Measurements from ENCODE around the gene SBF2.
"Not testable (repeated sequence)": the region's sequence is repeated elsewhere in the genome, so short reads cannot be mapped to it uniquely, and the experiment has no call there.

The SBF2 gene

DNA sequence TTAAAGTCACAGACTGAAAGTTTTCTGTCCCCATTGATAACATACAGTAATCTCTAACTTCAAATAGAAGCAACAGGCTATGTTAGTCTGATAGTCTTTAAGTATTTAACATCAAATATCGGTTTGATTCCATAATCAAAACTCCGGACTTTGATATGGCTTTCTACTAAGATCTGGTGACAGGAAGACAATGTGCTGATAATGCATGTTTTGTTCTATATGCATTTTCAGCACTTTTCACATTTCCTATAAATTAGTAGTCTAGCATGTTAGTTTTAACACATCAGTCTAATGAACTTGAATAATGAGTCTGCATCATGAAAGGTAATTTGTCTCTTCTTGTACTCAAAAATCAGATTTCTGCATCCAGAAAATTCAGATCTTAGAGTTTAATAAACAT is 252.7 kb downstream of the SBF2 start:
- no peaks in the 10 kb centered on the region for H3K27me3 ChIP-seq (replicated peaks; ENCODE audit: control insufficient read depth, insufficient read depth, low read length)
- peaks cover 15% of the 10 kb centered on the region for H3K9me3 ChIP-seq (ENCODE audit: control insufficient read depth, low read length)
- H3K36me3 ChIP-seq (ENCODE audit: control insufficient read depth, insufficient read depth, low read length, severe bottlenecking), result no peaks in the 10 kb centered on the region
- no peak overlapping the region for H3K9ac ChIP-seq (ENCODE audit: low read length)
- peaks cover 39% of the 10 kb centered on the region for H3K4me1 ChIP-seq (ENCODE audit: control insufficient read depth, insufficient read depth, low read length)
- no peak for DNase-seq (ENCODE audit: low read depth)
- no peak overlapping the region for H3K4me3 ChIP-seq (ENCODE audit: low read length)

DNA sequence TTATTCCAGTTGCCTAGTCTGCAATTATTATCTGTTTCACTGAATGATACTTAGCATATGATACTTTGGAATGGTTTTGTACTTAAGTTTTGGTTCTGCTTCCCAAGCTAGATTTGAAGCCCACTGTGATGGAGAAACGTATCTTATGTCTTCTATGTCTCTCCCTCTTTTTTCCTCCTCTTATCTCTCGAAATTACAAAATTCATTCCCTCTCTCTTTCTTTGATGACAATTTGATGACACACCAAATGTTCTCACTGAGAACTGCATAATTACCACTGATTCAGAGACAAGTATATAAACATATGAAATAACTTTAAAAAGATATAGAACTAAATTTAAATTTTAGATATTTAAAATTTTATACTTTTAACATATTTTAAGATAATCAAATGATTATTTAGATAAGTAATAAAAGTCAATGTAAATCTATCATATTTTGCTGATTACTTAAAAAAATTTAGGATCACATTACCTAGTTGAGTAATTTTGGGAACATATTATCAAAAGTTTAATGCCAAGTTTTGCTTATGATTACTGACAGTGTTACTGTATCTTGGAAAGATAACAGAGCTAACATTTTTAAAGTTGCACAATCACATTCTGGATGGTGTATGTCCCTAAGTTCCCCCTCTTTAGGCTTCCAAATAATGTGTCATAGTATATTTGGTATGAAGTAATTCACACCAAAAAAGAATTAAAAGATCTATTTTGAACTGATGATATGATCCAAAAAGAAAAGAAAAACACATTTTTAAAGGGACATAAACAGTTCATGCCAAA is 255.3 kb downstream of the SBF2 start:
- H3K9ac ChIP-seq (ENCODE audit: low read length), result peak overlapping the region; percentile 75
- peak overlapping the region; percentile 9 for H3K4me3 ChIP-seq (ENCODE audit: low read length)
- H3K27me3 ChIP-seq (replicated peaks; ENCODE audit: control insufficient read depth, insufficient read depth, low read length), result no peaks in the 10 kb centered on the region
- no peaks in the 10 kb centered on the region for H3K36me3 ChIP-seq (ENCODE audit: control insufficient read depth, insufficient read depth, low read length, severe bottlenecking)
- no peaks in the 10 kb centered on the region for H3K9me3 ChIP-seq (ENCODE audit: control insufficient read depth, low read length)
- H3K4me1 ChIP-seq (ENCODE audit: control insufficient read depth, insufficient read depth, low read length), result peaks cover 46% of the 10 kb centered on the region
- peak; percentile 66 for DNase-seq (ENCODE audit: low read depth)

DNA sequence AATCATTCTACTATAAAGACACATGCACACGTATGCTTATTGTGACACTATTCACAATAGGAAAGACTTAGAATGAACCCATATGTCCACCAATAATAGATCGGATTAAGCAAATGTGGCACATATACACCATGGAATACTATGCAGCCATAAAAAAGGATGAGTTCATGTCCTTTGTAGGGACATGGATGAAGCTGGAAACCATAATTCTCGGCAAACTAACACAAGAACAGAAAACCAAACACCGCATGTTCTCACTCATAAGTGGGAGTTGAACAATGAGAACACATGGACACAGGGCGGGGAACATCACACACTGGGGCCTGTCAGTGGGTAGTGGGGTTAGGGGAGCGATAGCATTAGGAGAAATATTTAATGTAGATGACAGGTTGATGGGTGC is 258.1 kb downstream of the SBF2 start:
- not testable (repeated sequence) for H3K36me3 ChIP-seq (ENCODE audit: control insufficient read depth, insufficient read depth, low read length, severe bottlenecking); DNase-seq (ENCODE audit: low read depth); H3K4me3 ChIP-seq (ENCODE audit: low read length); H3K9me3 ChIP-seq (ENCODE audit: control insufficient read depth, low read length); H3K27me3 ChIP-seq (replicated peaks; ENCODE audit: control insufficient read depth, insufficient read depth, low read length); H3K9ac ChIP-seq (ENCODE audit: low read length)
- H3K4me1 ChIP-seq (ENCODE audit: control insufficient read depth, insufficient read depth, low read length), result peaks cover 56% of the 10 kb centered on the region

- H3K4me1 ChIP-seq (ENCODE audit: control insufficient read depth, insufficient read depth, low read length), result peaks cover 52% of the 10 kb centered on the region
- DNase-seq (ENCODE audit: low read depth), result peak; percentile 40
- H3K27me3 ChIP-seq (replicated peaks; ENCODE audit: control insufficient read depth, insufficient read depth, low read length), result no peaks in the 10 kb centered on the region
- H3K36me3 ChIP-seq (ENCODE audit: control insufficient read depth, insufficient read depth, low read length, severe bottlenecking), result peaks cover 3% of the 10 kb centered on the region
- H3K4me3 ChIP-seq (ENCODE audit: low read length), result no peak overlapping the region
- no peaks in the 10 kb centered on the region for H3K9me3 ChIP-seq (ENCODE audit: control insufficient read depth, low read length)
- peak overlapping the region; percentile 78 for H3K9ac ChIP-seq (ENCODE audit: low read length)
These were observed 261.1 kb downstream of the SBF2 start for GRCh38 chr11:10032935-10033334.

GRCh38 chr11:10030122-10030490 is 263.9 kb downstream of the SBF2 start:
- Histone ChIP-seq H3K27me3 (replicated peaks; ENCODE audit: control insufficient read depth, insufficient read depth, low read length) (no peaks in the 10 kb centered on the region), H3K4me3 (ENCODE audit: low read length) (no peak overlapping the region), H3K9me3 (ENCODE audit: control insufficient read depth, low read length) (no peaks in the 10 kb centered on the region), H3K36me3 (ENCODE audit: control insufficient read depth, insufficient read depth, low read length, severe bottlenecking) (peaks cover 14% of the 10 kb centered on the region), H3K4me1 (ENCODE audit: control insufficient read depth, insufficient read depth, low read length) (peaks cover 54% of the 10 kb centered on the region), H3K9ac (ENCODE audit: low read length) (peak overlapping the region; percentile 52)
- peak; percentile 35 for DNase-seq (ENCODE audit: low read depth)

GRCh38 chr11:10029386-10030121 is 264.5 kb downstream of the SBF2 start:
- peaks cover 14% of the 10 kb centered on the region for H3K36me3 ChIP-seq (ENCODE audit: control insufficient read depth, insufficient read depth, low read length, severe bottlenecking)
- H3K4me1 ChIP-seq (ENCODE audit: control insufficient read depth, insufficient read depth, low read length), result peaks cover 54% of the 10 kb centered on the region
- no peaks in the 10 kb centered on the region for H3K9me3 ChIP-seq (ENCODE audit: control insufficient read depth, low read length)
- H3K9ac ChIP-seq (ENCODE audit: low read length), result peak overlapping the region; percentile 52
- no peak overlapping the region for H3K4me3 ChIP-seq (ENCODE audit: low read length)
- H3K27me3 ChIP-seq (replicated peaks; ENCODE audit: control insufficient read depth, insufficient read depth, low read length), result no peaks in the 10 kb centered on the region
- DNase-seq (ENCODE audit: low read depth), result peak; percentile 39

DNA sequence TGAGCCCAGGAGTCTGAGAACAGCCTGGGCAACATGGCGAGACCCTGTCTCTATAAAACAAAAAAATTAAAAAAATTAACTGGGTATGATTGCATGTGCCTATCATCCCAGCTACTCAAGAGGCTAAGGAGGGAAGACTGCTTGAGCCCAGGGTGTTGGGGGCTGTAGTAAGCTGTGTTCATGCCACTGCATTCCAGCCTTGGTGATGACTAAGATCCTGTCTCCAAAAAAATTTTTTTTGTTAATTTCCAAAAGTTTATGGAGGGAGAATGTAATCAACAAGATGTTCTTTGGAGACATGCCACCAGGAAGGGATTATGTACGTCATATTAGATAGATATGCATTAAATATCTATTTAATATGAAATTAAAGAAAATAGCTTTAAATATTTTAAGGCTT is 267.5 kb downstream of the SBF2 start:
- Histone ChIP-seq H3K9me3 (ENCODE audit: control insufficient read depth, low read length) (no peaks in the 10 kb centered on the region), H3K9ac (ENCODE audit: low read length) (no peak overlapping the region), H3K27me3 (replicated peaks; ENCODE audit: control insufficient read depth, insufficient read depth, low read length) (no peaks in the 10 kb centered on the region), H3K4me3 (ENCODE audit: low read length) (no peak overlapping the region), H3K36me3 (ENCODE audit: control insufficient read depth, insufficient read depth, low read length, severe bottlenecking) (peaks cover 14% of the 10 kb centered on the region), H3K4me1 (ENCODE audit: control insufficient read depth, insufficient read depth, low read length) (peaks cover 29% of the 10 kb centered on the region)
- peak; percentile 71 for DNase-seq (ENCODE audit: low read depth)

DNA sequence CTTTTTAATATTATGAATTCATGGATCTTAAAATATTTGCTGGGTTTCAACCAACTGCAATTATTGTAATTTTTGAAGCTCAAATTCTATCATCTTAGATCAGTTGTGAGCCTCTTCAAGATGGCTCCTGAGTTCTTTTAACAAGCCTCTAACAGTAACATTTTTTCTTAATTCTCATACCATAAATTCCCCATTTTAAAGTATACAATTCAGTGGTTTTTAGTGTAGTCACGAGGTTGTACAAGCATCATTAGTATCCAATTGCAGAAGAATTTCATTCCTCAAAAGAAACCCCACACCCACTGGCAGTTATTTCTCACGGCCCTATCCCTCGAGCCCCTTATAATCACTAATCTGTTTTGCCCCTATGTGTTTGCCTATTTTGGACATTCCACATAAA is 270.8 kb downstream of the SBF2 start:
- H3K4me3 ChIP-seq (ENCODE audit: low read length), result no peak overlapping the region

DNA sequence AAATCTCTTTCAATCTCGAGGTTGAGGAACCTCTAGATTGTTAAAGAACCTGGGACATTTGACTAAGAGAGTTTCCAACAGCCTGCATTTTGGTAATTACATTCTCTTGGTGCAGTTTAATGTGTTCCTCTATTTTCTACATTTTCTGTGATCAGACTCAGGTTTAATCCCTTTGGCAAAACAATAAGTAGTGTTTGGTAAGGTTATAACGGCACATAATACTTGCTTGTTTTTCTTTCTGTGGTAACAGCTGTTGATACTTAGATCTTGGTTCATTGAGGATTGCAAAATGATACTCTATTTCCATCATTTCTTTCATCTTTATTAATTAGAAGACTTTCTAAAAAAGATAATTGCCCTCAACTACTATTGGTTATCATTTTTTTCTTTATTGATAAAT is 271.3 kb downstream of the SBF2 start:
- Histone ChIP-seq H3K4me3 (ENCODE audit: low read length) (no peak overlapping the region), H3K4me1 (ENCODE audit: control insufficient read depth, insufficient read depth, low read length) (peaks cover 10% of the 10 kb centered on the region), H3K27me3 (replicated peaks; ENCODE audit: control insufficient read depth, insufficient read depth, low read length) (no peaks in the 10 kb centered on the region), H3K9ac (ENCODE audit: low read length) (no peak overlapping the region), H3K36me3 (ENCODE audit: control insufficient read depth, insufficient read depth, low read length, severe bottlenecking) (peaks cover 9% of the 10 kb centered on the region), H3K9me3 (ENCODE audit: control insufficient read depth, low read length) (no peaks in the 10 kb centered on the region)
- peak; percentile 43 for DNase-seq (ENCODE audit: low read depth)

More for the DNA sequence above, 270.8 kb downstream of the SBF2 start:
- H3K4me1 ChIP-seq (ENCODE audit: control insufficient read depth, insufficient read depth, low read length), result peaks cover 10% of the 10 kb centered on the region
- peak; percentile 5 for DNase-seq (ENCODE audit: low read depth)
- H3K9me3 ChIP-seq (ENCODE audit: control insufficient read depth, low read length), result no peaks in the 10 kb centered on the region
- H3K27me3 ChIP-seq (replicated peaks; ENCODE audit: control insufficient read depth, insufficient read depth, low read length), result no peaks in the 10 kb centered on the region
- H3K36me3 ChIP-seq (ENCODE audit: control insufficient read depth, insufficient read depth, low read length, severe bottlenecking), result peaks cover 14% of the 10 kb centered on the region
- H3K9ac ChIP-seq (ENCODE audit: low read length), result no peak overlapping the region

- Histone ChIP-seq H3K9me3 (ENCODE audit: control insufficient read depth, low read length) (no peaks in the 10 kb centered on the region), H3K36me3 (ENCODE audit: control insufficient read depth, insufficient read depth, low read length, severe bottlenecking) (no peaks in the 10 kb centered on the region), H3K4me3 (ENCODE audit: low read length) (no peak overlapping the region), H3K9ac (ENCODE audit: low read length) (no peak overlapping the region), H3K27me3 (replicated peaks; ENCODE audit: control insufficient read depth, insufficient read depth, low read length) (no peaks in the 10 kb centered on the region), H3K4me1 (ENCODE audit: control insufficient read depth, insufficient read depth, low read length) (peaks cover 6% of the 10 kb centered on the region)
- no peak for DNase-seq (ENCODE audit: low read depth)
These were observed 272.5 kb downstream of the SBF2 start for GRCh38 chr11:10021563-10021962.

DNA sequence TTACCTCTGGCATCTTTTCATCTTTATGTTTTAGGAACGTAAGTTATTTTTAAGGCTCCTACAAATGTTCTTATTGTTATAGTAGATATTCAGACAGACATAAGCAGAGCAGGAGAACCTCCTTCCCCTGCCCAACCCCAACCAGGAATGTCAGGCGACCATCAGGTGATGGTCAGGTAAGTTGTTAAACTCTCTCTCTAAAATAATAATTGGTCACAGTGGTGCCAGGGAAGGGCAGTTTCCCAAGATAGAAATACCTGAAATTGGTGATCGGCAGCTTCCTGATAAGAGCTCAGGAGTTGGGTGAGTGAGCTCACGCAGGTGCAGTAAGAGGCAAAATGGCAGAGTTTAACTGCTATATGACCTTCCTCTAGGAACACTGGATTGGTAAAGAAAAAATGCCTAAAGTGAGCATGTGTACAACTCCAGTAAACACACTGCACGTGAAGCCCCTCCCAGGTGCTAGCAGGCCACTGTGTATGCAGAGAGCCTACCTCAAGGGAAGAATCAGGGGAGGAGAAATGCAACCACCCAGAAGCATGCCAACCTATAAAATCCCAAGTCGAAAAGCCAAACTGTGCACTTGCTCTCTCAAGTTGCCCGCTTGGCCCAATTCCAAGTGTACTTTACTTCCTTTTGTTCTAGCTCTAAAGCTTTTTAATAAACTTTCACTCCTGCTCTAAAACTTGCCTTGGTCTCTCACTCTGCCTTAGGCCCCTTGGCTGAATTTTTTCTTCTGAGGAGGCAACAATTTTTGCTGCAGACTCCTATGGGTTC is 273.9 kb downstream of the SBF2 start:
- no peak overlapping the region for H3K9ac ChIP-seq (ENCODE audit: low read length)
- no peak for DNase-seq (ENCODE audit: low read depth)
- H3K4me3 ChIP-seq (ENCODE audit: low read length), result no peak overlapping the region
- no peaks in the 10 kb centered on the region for H3K27me3 ChIP-seq (replicated peaks; ENCODE audit: control insufficient read depth, insufficient read depth, low read length)
- H3K36me3 ChIP-seq (ENCODE audit: control insufficient read depth, insufficient read depth, low read length, severe bottlenecking), result peaks cover 6% of the 10 kb centered on the region
- no peaks in the 10 kb centered on the region for H3K4me1 ChIP-seq (ENCODE audit: control insufficient read depth, insufficient read depth, low read length)
- H3K9me3 ChIP-seq (ENCODE audit: control insufficient read depth, low read length), result no peaks in the 10 kb centered on the region

Data from adipocyte (in vitro differentiated cells).